Gastrocnemius medialis (tissue), 4 donors: ENCODE measurements around the gene RASSF1. TPM values are rescaled to one million over a fixed set of nuclear protein-coding genes. Genes with fewer than 3 reads are reported as not detected.

Experiments used
- ATAC-seq, 2 donors: fragments of 150-250 bp; one replicate each; pipeline ENCODE4 v1.9.1; 2016
- DNase-seq, 2 donors: peaks; one replicate each; pipeline ENCODE4 v3.0.0-alpha.2; 2019
- H3K27ac ChIP-seq, 4 donors: fragments of 200-600 bp; sonication (generic); 1 replicate in 1 of 4; 2 replicates in 3 of 4; pipeline ENCODE4 v1.5.1; 2016 to 2018; ENCODE audit warnings: mild to moderate bottlenecking in 2 of 4, moderate library complexity in 1 of 4
- H3K27me3 ChIP-seq, 3 donors: fragments of 200-600 bp; sonication (generic) in 2 of 3; 1 replicate in 1 of 3; 2 replicates in 2 of 3; pipeline versions ENCODE4 v1.5.1 to v1.6.0; 2016 to 2019; ENCODE audit warnings: mild to moderate bottlenecking in 1 of 3, moderate library complexity in 1 of 3
- H3K36me3 ChIP-seq, 2 donors: fragments of 200-600 bp; sonication (generic) in 1 of 2; one replicate each; pipeline ENCODE4 v1.5.1; 2017 to 2018
- H3K4me1 ChIP-seq, 2 donors: fragments of 200-600 bp; sonication (generic) in 1 of 2; one replicate each; pipeline ENCODE4 v1.5.1; 2016 to 2017; ENCODE audit warnings: mild to moderate bottlenecking in 2 of 2
- H3K4me3 ChIP-seq, 4 donors: fragments of 200-600 bp; sonication (generic) in 3 of 4; 1 replicate in 1 of 4; 2 replicates in 3 of 4; pipeline ENCODE4 v1.5.1; 2016 to 2019; ENCODE audit warnings: mild to moderate bottlenecking in 2 of 4
- H3K9me3 ChIP-seq, 3 donors: fragments of 200-600 bp; sonication (generic) in 2 of 3; 1 replicate in 1 of 3; 2 replicates in 2 of 3; pipeline ENCODE4 v1.5.1; 2016 to 2019
- POLR2A ChIP-seq, 2 donors: fragments of 450-650 bp; IDR thresholded peaks; one replicate each; pipeline ENCODE4 v1.6.1; 2017; ENCODE audit warnings: antibody characterized with exemption in 2 of 2, mild to moderate bottlenecking in 2 of 2, moderate library complexity in 2 of 2
- in situ Hi-C, 4 donors: fragments of 200-750 bp; cut with MboI; loops; one replicate each; pipeline versions ENCODE4 v1.15.0 to v1.8.0; 2017; ENCODE audit warnings: low sequenced_read_pairs in 4 of 4
- intact Hi-C: fragments of 100-400 bp; cut with DNase I; formaldehyde crosslinking; loops from one replicate; pipeline ENCODE4 v1.15.1; 2023; ENCODE audit warnings: low total_unique reads
- total RNA-seq, 4 donors: library from RNA; depleted of rRNA; stranded (reverse); fragments of >200 nt; gene quantifications; one replicate each; pipeline versions ENCODE4 v1.1.0 to v1.2.3, GENCODE V29; 2016
- TF ChIP-seq, protein P1 (sequence below), 5 experiments: fragments of 450-650 bp in 3 of 5; fragments of 200-600 bp in 2 of 5; sonication (generic) in 2 of 5; IDR thresholded peaks in 4 of 5; conservative IDR thresholded peaks in 1 of 5; 1 replicate in 4 of 5; 2 replicates in 1 of 5; pipeline ENCODE4 v1.5.1; 2016 to 2019; ENCODE audit warnings: antibody characterized with exemption in 5 of 5, mild to moderate bottlenecking in 3 of 5, moderate library complexity in 3 of 5

The RASSF1 gene
- total RNA-seq, 4 donors from 2014 or later: 13.3 to 22.5 (median 18.0) TPM

DNA sequence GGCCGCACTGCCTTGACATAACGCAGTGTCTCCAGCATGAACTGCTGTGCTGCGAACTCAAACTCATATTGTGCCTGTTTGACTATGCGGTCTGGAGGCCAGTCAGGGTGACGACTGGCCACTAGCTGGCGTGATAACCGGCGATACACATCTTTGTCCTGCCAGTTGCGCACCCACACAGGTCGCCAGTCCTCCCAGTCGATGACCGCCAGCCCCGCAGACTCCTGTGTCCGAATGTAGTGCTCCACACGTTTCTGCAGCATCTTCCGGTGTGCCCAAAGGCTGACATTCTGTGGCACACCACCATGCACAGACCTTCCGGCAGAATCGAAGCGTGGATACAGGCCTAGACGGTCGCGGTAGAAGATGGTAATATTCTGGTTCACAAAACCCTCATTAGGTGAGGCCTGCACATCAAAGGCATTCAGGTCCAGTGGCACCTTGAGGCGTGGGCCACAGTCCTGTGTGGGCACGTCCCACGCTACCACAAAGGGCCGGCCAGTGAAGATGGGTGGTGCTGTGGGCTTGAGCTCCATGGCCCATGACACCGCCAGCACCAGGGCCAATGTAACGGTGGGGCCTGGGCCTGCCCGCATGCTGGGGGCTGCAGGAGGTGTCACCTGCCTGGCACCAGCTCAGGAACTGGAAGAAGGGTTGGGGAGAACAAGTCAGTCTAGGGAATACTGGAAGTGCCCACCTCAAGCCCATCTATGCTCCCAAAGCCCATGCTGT is 20.6 kb downstream of the RASSF1 start:
- in situ Hi-C loops: no loop called here

DNA sequence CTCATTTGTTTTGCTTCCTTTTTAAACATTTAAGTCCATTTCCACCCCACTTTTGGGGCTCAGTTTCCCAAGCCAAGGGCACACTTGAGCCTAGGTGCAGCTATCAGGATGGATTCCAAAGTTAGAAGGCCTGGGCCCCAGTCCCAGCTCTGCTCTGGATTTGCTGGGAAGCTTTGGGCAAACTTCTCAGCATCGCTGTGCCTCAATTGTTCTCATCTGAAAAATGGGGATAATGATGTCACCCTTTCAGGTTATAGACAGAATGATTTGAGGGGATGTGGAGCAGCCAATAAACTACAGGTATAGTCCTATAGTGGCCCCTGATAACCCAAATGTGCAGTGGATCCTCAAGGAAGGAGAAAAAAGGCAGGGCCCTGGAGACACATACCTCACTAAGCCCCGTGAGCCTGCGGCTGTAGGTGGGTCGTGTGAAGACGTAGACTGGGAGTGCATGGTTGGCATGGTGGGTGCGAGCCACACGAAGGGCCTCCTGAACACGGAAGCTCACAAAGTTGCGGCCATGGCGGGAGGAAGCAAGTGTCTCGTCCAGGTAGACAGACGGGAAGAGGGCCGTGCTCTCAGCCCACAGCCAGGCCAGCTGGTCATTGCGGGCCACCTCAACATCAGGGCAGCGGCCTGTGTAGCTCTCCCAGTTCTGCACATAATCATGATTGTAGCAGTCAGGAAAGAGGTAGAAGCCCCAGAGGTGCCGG is 21.3 kb downstream of the RASSF1 start:
- DNase-seq (no peak), ATAC-seq (no peak)
- in situ Hi-C loops (no loop called here), intact Hi-C loops (no loop called here)
- H3K36me3 ChIP-seq: peaks cover 0 to 23% of the 10 kb centered on the region in 2 donors
- no peaks in the 10 kb centered on the region for H3K27me3 ChIP-seq
- H3K9me3 ChIP-seq: no peaks in the 10 kb centered on the region
- H3K27ac ChIP-seq: peak overlapping the region; percentile 45 to 96 (median 94)
- H3K4me1 ChIP-seq: peaks cover 54 to 58% of the 10 kb centered on the region in 2 donors
- TF ChIP-seq, protein P1, sequence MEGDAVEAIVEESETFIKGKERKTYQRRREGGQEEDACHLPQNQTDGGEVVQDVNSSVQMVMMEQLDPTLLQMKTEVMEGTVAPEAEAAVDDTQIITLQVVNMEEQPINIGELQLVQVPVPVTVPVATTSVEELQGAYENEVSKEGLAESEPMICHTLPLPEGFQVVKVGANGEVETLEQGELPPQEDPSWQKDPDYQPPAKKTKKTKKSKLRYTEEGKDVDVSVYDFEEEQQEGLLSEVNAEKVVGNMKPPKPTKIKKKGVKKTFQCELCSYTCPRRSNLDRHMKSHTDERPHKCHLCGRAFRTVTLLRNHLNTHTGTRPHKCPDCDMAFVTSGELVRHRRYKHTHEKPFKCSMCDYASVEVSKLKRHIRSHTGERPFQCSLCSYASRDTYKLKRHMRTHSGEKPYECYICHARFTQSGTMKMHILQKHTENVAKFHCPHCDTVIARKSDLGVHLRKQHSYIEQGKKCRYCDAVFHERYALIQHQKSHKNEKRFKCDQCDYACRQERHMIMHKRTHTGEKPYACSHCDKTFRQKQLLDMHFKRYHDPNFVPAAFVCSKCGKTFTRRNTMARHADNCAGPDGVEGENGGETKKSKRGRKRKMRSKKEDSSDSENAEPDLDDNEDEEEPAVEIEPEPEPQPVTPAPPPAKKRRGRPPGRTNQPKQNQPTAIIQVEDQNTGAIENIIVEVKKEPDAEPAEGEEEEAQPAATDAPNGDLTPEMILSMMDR (IDR thresholded peaks at IDR 0.05 in 4 of 5, conservative IDR thresholded peaks at IDR 0.05 in 1 of 5): no peak
- TF ChIP-seq POLR2A (IDR thresholded peaks at IDR 0.05): no peak
- peak overlapping the region; percentile 26 to 85 (median 76) for H3K4me3 ChIP-seq

More for the DNA sequence above, 20.6 kb downstream of the RASSF1 start:
- peak overlapping the region; percentile 93 to 96 (median 95) for H3K27ac ChIP-seq
- TF ChIP-seq POLR2A (IDR thresholded peaks at IDR 0.05): no peak
- TF ChIP-seq, protein P1 (IDR thresholded peaks at IDR 0.05 in 4 of 5, conservative IDR thresholded peaks at IDR 0.05 in 1 of 5): no peak
- H3K9me3 ChIP-seq: no peaks in the 10 kb centered on the region
- intact Hi-C loops: loop anchor here (2.0 kb wide), 1 partner anchor 19 kb away; no protein-coding TSS in a partner anchor
- DNase-seq: no peak
- peaks cover 53 to 56% of the 10 kb centered on the region in 2 donors for H3K4me1 ChIP-seq
- peak overlapping the region; percentile 72 to 85 (median 79) for H3K4me3 ChIP-seq
- peaks cover 0 to 23% of the 10 kb centered on the region in 2 donors for H3K36me3 ChIP-seq
- no peaks in the 10 kb centered on the region for H3K27me3 ChIP-seq
- ATAC-seq: no peak

DNA sequence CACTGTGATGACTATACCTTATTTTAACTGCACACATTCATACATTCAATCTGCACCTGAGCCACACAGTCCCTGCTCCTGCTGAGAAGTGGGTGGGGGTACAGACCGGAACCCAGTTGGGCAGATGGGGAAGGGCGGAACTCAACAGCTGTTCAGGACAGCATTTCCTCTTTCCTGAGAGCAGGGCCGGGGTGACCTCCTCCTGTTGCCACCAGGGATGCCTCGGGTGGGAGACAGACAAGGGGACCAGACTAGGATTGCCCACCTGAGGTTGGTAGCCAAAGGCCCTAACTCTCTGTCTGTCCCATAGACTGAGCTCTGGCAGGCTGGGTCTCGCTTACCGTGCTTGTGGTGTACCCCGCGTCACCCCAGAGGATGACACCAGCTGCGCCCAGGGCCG is 22.0 kb downstream of the RASSF1 start:
- ATAC-seq (no peak), DNase-seq (no peak)
- Histone ChIP-seq H3K27ac (peak overlapping the region in 3 of 4 donors; percentile 5 to 93 (median 45)), H3K4me1 (peaks cover 56 to 59% of the 10 kb centered on the region in 2 donors), H3K4me3 (peak overlapping the region in 3 of 4 donors; percentile 8 to 80 (median 72)), H3K36me3 (peaks cover 0 to 23% of the 10 kb centered on the region in 2 donors), H3K9me3 (no peaks in the 10 kb centered on the region), H3K27me3 (no peaks in the 10 kb centered on the region)
- in situ Hi-C loops (no loop called here), intact Hi-C loops (no loop called here)
- no peak for TF ChIP-seq POLR2A (IDR thresholded peaks at IDR 0.05)
- TF ChIP-seq, protein P1 (IDR thresholded peaks at IDR 0.05 in 4 of 5, conservative IDR thresholded peaks at IDR 0.05 in 1 of 5): no peak

DNA sequence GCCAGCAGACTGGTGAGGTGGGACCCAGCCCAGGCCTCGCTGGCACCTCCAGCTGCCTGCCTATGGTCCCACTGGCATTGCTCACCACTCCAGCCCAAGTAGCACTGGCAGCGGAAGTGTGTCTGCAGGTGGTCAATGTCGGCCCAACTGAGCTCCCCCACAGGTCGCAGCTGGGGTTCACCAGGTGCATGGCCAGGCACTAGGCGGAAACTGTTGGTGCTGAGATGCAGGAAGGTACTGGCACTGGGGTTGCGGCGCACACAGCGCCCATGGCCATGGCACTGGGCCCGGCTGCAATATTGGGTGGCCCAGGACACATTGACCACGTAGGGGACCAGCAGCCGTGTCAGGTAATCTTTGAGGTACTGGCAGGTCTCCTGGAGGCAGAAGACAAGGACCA is 22.5 kb downstream of the RASSF1 start:
- TF ChIP-seq, protein P1 (IDR thresholded peaks at IDR 0.05 in 4 of 5, conservative IDR thresholded peaks at IDR 0.05 in 1 of 5): no peak
- TF ChIP-seq POLR2A (IDR thresholded peaks at IDR 0.05): no peak
- peak overlapping the region in 2 of 4 donors; percentile 24 to 80 for H3K4me3 ChIP-seq
- intact Hi-C loops (no loop called here), in situ Hi-C loops (no loop called here)
- no peak for DNase-seq
- H3K27me3 ChIP-seq: no peaks in the 10 kb centered on the region
- ATAC-seq: no peak
- peak overlapping the region in 2 of 4 donors; percentile 7 to 93 for H3K27ac ChIP-seq
- peaks cover 0 to 23% of the 10 kb centered on the region in 2 donors for H3K36me3 ChIP-seq
- H3K4me1 ChIP-seq: peaks cover 56 to 59% of the 10 kb centered on the region in 2 donors
- no peaks in the 10 kb centered on the region for H3K9me3 ChIP-seq
